Liver (tissue), 9 donors: Measurements from ENCODE around the gene TENT5C. TPM values are rescaled to one million over a fixed set of nuclear protein-coding genes. Genes with fewer than 3 reads are reported as not detected.

Source experiments
- DNase-seq: peaks from one replicate; pipeline ENCODE4 v3.0.0-alpha.2; 2017; ENCODE audit warnings: low spot score
- H3K27ac ChIP-seq, 2 donors: one replicate each; pipeline ENCODE4 v1.7.0; 2013; ENCODE audit warnings: inconsistent platforms in 2 of 2, low read length in 2 of 2, control low read depth in 1 of 2, low read depth in 1 of 2, mild to moderate bottlenecking in 1 of 2
- H3K27me3 ChIP-seq, 4 donors: one replicate each; pipeline versions ENCODE4 v1.6.1 to v1.7.0; 2013; ENCODE audit warnings: low read length in 3 of 4, inconsistent platforms in 1 of 4, mild to moderate bottlenecking in 1 of 4, moderate library complexity in 1 of 4; ENCODE audit not compliant: control insufficient read depth in 4 of 4, insufficient read depth in 4 of 4
- H3K36me3 ChIP-seq, 4 donors: one replicate each; pipeline versions ENCODE4 v1.6.1 to v1.7.0; 2013; ENCODE audit warnings: low read length in 3 of 4, mild to moderate bottlenecking in 3 of 4, low read depth in 1 of 4, moderate library complexity in 1 of 4; ENCODE audit not compliant: control insufficient read depth in 4 of 4, insufficient read depth in 3 of 4
- H3K4me1 ChIP-seq, 4 donors: one replicate each; pipeline versions ENCODE4 v1.6.1 to v1.7.0; 2013; ENCODE audit warnings: low read length in 3 of 4, mild to moderate bottlenecking in 3 of 4, moderate library complexity in 1 of 4; ENCODE audit not compliant: control insufficient read depth in 4 of 4, insufficient read depth in 4 of 4
- H3K4me3 ChIP-seq, 3 donors: one replicate each; pipeline versions ENCODE4 v1.6.1 to v1.7.0; 2013; ENCODE audit warnings: low read length in 3 of 3, control low read depth in 1 of 3, low read depth in 1 of 3, mild to moderate bottlenecking in 1 of 3
- H3K9ac ChIP-seq, 2 donors: one replicate each; pipeline ENCODE4 v1.7.0; 2013; ENCODE audit warnings: low read length in 2 of 2, mild to moderate bottlenecking in 2 of 2, moderate library complexity in 2 of 2, control low read depth in 1 of 2, low read depth in 1 of 2
- H3K9me3 ChIP-seq, 4 donors: one replicate each; pipeline versions ENCODE4 v1.6.1 to v1.7.0; 2013; ENCODE audit warnings: low read length in 3 of 4; ENCODE audit not compliant: control insufficient read depth in 4 of 4
- EGR1 ChIP-seq, 2 donors: IDR thresholded peaks; 2 replicates each; pipeline ENCODE4 v1.6.1; 2016 to 2018; ENCODE audit warnings: antibody characterized with exemption in 2 of 2, low read depth in 2 of 2
- FOXA1 ChIP-seq: IDR thresholded peaks from 2 replicates; pipeline ENCODE4 v1.6.1; 2016; ENCODE audit warnings: antibody characterized with exemption
- GABPA ChIP-seq, 2 donors: IDR thresholded peaks in 1 of 2; conservative IDR thresholded peaks in 1 of 2; 2 replicates each; pipeline ENCODE4 v1.6.1; 2016; ENCODE audit warnings: antibody characterized with exemption in 2 of 2, mild to moderate bottlenecking in 1 of 2, moderate library complexity in 1 of 2
- HNF4A ChIP-seq, 2 donors: conservative IDR thresholded peaks; 2 replicates each; pipeline ENCODE4 v1.6.1; 2016; ENCODE audit warnings: antibody characterized with exemption in 2 of 2, mild to moderate bottlenecking in 2 of 2
- MAX ChIP-seq: IDR thresholded peaks from 2 replicates; pipeline ENCODE4 v1.6.1; 2016; ENCODE audit warnings: antibody characterized with exemption
- NR2F2 ChIP-seq: IDR thresholded peaks from 2 replicates; pipeline ENCODE4 v1.6.1; 2016; ENCODE audit warnings: antibody characterized with exemption
- REST ChIP-seq: IDR thresholded peaks from 2 replicates; pipeline ENCODE4 v1.6.1; 2016; ENCODE audit warnings: antibody characterized with exemption, mild to moderate bottlenecking
- RXRA ChIP-seq, 2 donors: IDR thresholded peaks; 2 replicates each; pipeline ENCODE4 v1.6.1; 2017 to 2018; ENCODE audit warnings: antibody characterized with exemption in 2 of 2, mild to moderate bottlenecking in 1 of 2
- YY1 ChIP-seq: IDR thresholded peaks from 2 replicates; pipeline ENCODE4 v1.6.1; 2016; ENCODE audit warnings: antibody characterized with exemption, mild to moderate bottlenecking
- WGBS: extraction: QIAGEN DNeasy Blood & Tissue Kit; methylation state at CpG from one replicate; pipeline ENCODE4 v1.1.7; 2013; 5-methylcytosine and 5-hydroxymethylcytosine counted together
- polyA plus RNA-seq, 2 donors: library from polyadenylated mRNA; stranded (reverse) in 1 of 2; unstranded in 1 of 2; fragments of 200-250 nt in 1 of 2; fragments of >200 nt in 1 of 2; fragmentation: Nextera tagmentation in 1 of 2; extraction: Ambion mirVana in 1 of 2; gene quantifications; one replicate each; pipeline versions ENCODE4 v1.2.1 to v1.2.3, GENCODE V29; 2013 to 2015
- total RNA-seq, 2 donors: library from RNA; depleted of rRNA; stranded (reverse); fragments of >200 nt; gene quantifications; one replicate each; pipeline ENCODE4 v1.2.3, GENCODE V29; 2014
- TF ChIP-seq, protein P1 (sequence below): fragments of 150-350 bp; IDR thresholded peaks from 2 replicates; pipeline ENCODE4 v1.5.1; 2017; ENCODE audit warnings: improper control_type of control experiment, low read depth, low read length; ENCODE audit not compliant: missing input control
- TF ChIP-seq, protein P2 (sequence below): IDR thresholded peaks from 2 replicates; pipeline ENCODE4 v1.6.1; 2016; ENCODE audit warnings: antibody characterized with exemption
- donor health status: healthy.
- donor health status: healthy.
- donor health status: healthy.
- donor health status: healthy.
- donor health status: healthy.

TENT5C gene
- total and polyA plus RNA-seq, 4 donors, result 1.1 to 200 (median 4.8) TPM

- DNase-seq, result no peak
- Histone ChIP-seq H3K27ac (no peak overlapping the region), H3K9me3 (no peaks in the 10 kb centered on the region), H3K4me1 (peaks cover 3 to 9% (median 6%) of the 10 kb centered on the region in 4 donors), H3K9ac (no peak overlapping the region), H3K36me3 (no peaks in the 10 kb centered on the region), H3K27me3 (no peaks in the 10 kb centered on the region), H3K4me3 (no peak overlapping the region)
- TF ChIP-seq HNF4A (conservative IDR thresholded peaks at IDR 0.05), result peak in 1 of 2 donors; percentile 21
- no peak for TF ChIP-seq REST
- TF ChIP-seq RXRA (IDR thresholded peaks at IDR 0.05), result peak in 1 of 2 donors; percentile 12
- WGBS, result 67% methylated on average over 13 of the region's 13 CpGs
These were observed 18.9 kb upstream of the TENT5C start for GRCh38 chr1:117586747-117587498.

GRCh38 chr1:117587499-117588356 lies 18.1 kb upstream of the TENT5C start:
- TF ChIP-seq GABPA (IDR thresholded peaks at IDR 0.05 in 1 of 2, conservative IDR thresholded peaks at IDR 0.05 in 1 of 2) (no peak), REST (no peak)
- no peaks in the 10 kb centered on the region for H3K9me3 ChIP-seq
- WGBS, result 88% methylated on average over 14 of the region's 14 CpGs
- peaks cover 4 to 16% (median 13%) of the 10 kb centered on the region in 4 donors for H3K4me1 ChIP-seq
- no peaks in the 10 kb centered on the region for H3K36me3 ChIP-seq
- H3K27me3 ChIP-seq, result no peaks in the 10 kb centered on the region
- H3K4me3 ChIP-seq, result no peak overlapping the region
- no peak overlapping the region for H3K9ac ChIP-seq
- DNase-seq, result no peak
- no peak overlapping the region for H3K27ac ChIP-seq

DNA sequence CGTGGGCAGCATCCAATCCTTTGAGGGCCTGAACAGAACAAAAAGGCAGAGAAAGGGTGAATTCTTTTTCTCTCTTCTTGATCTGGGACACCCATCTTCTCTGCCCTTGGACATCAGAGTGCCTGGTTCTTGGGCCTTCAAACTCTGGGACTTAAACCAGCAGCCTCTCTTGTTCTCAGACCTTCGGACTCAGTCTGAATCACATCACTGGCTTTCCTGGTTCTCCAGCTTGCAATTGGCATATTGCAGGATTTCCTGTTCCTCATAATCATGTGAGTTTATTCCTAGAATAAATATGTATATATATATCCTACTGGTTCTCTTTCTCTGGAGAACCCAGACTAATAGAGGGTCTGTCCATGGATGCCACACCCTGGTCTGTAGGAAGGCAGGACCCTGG lies 16.3 kb upstream of the TENT5C start:
- DNase-seq, result no peak
- 86% methylated on average over 2 of the region's 2 CpGs for WGBS
- no peak overlapping the region for H3K9ac ChIP-seq
- H3K27ac ChIP-seq, result no peak overlapping the region
- no peaks in the 10 kb centered on the region for H3K36me3 ChIP-seq
- H3K4me3 ChIP-seq, result no peak overlapping the region
- H3K4me1 ChIP-seq, result peaks cover 8 to 27% (median 17%) of the 10 kb centered on the region in 4 donors
- no peaks in the 10 kb centered on the region for H3K27me3 ChIP-seq
- H3K9me3 ChIP-seq, result no peaks in the 10 kb centered on the region
- no peak for TF ChIP-seq RXRA (IDR thresholded peaks at IDR 0.05)
- TF ChIP-seq MAX, result no peak
- TF ChIP-seq, protein P1, sequence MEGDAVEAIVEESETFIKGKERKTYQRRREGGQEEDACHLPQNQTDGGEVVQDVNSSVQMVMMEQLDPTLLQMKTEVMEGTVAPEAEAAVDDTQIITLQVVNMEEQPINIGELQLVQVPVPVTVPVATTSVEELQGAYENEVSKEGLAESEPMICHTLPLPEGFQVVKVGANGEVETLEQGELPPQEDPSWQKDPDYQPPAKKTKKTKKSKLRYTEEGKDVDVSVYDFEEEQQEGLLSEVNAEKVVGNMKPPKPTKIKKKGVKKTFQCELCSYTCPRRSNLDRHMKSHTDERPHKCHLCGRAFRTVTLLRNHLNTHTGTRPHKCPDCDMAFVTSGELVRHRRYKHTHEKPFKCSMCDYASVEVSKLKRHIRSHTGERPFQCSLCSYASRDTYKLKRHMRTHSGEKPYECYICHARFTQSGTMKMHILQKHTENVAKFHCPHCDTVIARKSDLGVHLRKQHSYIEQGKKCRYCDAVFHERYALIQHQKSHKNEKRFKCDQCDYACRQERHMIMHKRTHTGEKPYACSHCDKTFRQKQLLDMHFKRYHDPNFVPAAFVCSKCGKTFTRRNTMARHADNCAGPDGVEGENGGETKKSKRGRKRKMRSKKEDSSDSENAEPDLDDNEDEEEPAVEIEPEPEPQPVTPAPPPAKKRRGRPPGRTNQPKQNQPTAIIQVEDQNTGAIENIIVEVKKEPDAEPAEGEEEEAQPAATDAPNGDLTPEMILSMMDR, result no peak
- TF ChIP-seq, protein P2, sequence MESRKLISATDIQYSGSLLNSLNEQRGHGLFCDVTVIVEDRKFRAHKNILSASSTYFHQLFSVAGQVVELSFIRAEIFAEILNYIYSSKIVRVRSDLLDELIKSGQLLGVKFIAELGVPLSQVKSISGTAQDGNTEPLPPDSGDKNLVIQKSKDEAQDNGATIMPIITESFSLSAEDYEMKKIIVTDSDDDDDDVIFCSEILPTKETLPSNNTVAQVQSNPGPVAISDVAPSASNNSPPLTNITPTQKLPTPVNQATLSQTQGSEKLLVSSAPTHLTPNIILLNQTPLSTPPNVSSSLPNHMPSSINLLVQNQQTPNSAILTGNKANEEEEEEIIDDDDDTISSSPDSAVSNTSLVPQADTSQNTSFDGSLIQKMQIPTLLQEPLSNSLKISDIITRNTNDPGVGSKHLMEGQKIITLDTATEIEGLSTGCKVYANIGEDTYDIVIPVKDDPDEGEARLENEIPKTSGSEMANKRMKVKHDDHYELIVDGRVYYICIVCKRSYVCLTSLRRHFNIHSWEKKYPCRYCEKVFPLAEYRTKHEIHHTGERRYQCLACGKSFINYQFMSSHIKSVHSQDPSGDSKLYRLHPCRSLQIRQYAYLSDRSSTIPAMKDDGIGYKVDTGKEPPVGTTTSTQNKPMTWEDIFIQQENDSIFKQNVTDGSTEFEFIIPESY, result no peak
- no peak for TF ChIP-seq GABPA (IDR thresholded peaks at IDR 0.05 in 1 of 2, conservative IDR thresholded peaks at IDR 0.05 in 1 of 2)
- TF ChIP-seq EGR1 (IDR thresholded peaks at IDR 0.05; ENCODE audit: low read depth in 2 of 2), result no peak
- no peak for TF ChIP-seq NR2F2
- TF ChIP-seq YY1, result no peak
- no peak for TF ChIP-seq FOXA1
